Neural crest cell (in vitro differentiated cells): ENCODE measurements around the gene TOR1A. TPM values are rescaled to one million over a fixed set of nuclear protein-coding genes. Genes with fewer than 3 reads are reported as not detected.

Experiments
- DNase-seq: peaks from one replicate; pipeline ENCODE4 v3.0.0; 2021; ENCODE audit warnings: low read depth, mixed read lengths, low spot score
- H3K27ac Mint-ChIP-seq: one replicate; pipeline ENCODE4 v1.8.0; 2021; ENCODE audit warnings: mild to moderate bottlenecking, mixed read lengths; ENCODE audit not compliant: unreplicated experiment
- H3K27me3 Mint-ChIP-seq: 2 replicates; pipeline ENCODE4 v1.8.0; 2021; ENCODE audit warnings: low read depth, mild to moderate bottlenecking, mixed read lengths
- H3K36me3 Mint-ChIP-seq: 2 replicates; pipeline ENCODE4 v1.8.0; 2021; ENCODE audit warnings: low read depth, mild to moderate bottlenecking, mixed read lengths
- H3K4me1 Mint-ChIP-seq: 2 replicates; pipeline ENCODE4 v1.8.0; 2021; ENCODE audit warnings: mixed read lengths
- H3K4me3 Mint-ChIP-seq: one replicate; pipeline ENCODE4 v1.8.0; 2021; ENCODE audit warnings: mild to moderate bottlenecking, mixed read lengths
- H3K9me3 Mint-ChIP-seq: 2 replicates; pipeline ENCODE4 v1.8.0; 2021; ENCODE audit warnings: mixed read lengths
- total RNA-seq: library from RNA; stranded (reverse); gene quantifications from 2 replicates; pipeline ENCODE4 v1.2.1, GENCODE V29; 2021
- TF ChIP-seq, protein P1 (sequence below): fragments of 200-600 bp; sonication (generic); conservative IDR thresholded peaks from 2 replicates; pipeline ENCODE4 v1.5.0; 2021; ENCODE audit warnings: antibody characterized with exemption, mild to moderate bottlenecking

The TOR1A gene
- total RNA-seq, 1 donor from 2014 or later = 40.5 TPM

DNA sequence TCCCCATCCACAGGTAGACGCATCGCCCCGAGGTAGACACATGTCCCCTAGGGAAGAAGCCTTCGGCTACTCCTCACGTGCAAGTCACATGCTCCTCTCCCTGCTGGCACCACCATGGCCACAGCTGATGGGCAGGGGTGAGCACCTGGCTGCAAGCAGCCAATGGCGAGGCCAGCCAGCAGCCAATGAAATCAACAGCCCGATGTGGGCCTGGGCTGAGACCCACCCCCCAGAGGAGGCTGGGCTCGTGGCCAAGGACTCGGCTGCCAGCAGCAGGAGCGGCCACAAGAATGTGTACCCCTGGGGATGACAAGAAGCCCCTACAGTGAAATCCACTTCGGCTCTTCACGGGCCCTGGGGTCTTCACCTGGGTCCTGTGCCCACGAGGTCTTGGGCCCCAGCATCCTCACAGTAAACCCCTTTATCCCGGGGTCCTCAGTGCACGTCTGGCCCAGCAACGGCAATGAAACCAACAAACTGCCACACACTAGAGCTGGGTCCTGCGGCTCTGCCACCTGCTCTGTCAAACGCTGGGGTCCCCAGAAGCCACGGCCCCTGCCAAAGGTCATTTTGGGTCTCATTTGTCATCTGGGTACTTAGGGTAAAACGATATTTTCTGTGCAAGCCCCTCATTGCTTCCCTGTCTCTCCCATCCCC, 49.0 kb downstream of the TOR1A start:
- Mint-ChIP-seq H3K36me3 (no peaks in the 10 kb centered on the region), H3K27ac (no peak overlapping the region), H3K4me1 (peaks cover 17% of the 10 kb centered on the region), H3K27me3 (no peaks in the 10 kb centered on the region), H3K9me3 (no peaks in the 10 kb centered on the region), H3K4me3 (no peak overlapping the region)
- DNase-seq = no peak
- TF ChIP-seq, protein P1, sequence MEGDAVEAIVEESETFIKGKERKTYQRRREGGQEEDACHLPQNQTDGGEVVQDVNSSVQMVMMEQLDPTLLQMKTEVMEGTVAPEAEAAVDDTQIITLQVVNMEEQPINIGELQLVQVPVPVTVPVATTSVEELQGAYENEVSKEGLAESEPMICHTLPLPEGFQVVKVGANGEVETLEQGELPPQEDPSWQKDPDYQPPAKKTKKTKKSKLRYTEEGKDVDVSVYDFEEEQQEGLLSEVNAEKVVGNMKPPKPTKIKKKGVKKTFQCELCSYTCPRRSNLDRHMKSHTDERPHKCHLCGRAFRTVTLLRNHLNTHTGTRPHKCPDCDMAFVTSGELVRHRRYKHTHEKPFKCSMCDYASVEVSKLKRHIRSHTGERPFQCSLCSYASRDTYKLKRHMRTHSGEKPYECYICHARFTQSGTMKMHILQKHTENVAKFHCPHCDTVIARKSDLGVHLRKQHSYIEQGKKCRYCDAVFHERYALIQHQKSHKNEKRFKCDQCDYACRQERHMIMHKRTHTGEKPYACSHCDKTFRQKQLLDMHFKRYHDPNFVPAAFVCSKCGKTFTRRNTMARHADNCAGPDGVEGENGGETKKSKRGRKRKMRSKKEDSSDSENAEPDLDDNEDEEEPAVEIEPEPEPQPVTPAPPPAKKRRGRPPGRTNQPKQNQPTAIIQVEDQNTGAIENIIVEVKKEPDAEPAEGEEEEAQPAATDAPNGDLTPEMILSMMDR = no peak

DNA sequence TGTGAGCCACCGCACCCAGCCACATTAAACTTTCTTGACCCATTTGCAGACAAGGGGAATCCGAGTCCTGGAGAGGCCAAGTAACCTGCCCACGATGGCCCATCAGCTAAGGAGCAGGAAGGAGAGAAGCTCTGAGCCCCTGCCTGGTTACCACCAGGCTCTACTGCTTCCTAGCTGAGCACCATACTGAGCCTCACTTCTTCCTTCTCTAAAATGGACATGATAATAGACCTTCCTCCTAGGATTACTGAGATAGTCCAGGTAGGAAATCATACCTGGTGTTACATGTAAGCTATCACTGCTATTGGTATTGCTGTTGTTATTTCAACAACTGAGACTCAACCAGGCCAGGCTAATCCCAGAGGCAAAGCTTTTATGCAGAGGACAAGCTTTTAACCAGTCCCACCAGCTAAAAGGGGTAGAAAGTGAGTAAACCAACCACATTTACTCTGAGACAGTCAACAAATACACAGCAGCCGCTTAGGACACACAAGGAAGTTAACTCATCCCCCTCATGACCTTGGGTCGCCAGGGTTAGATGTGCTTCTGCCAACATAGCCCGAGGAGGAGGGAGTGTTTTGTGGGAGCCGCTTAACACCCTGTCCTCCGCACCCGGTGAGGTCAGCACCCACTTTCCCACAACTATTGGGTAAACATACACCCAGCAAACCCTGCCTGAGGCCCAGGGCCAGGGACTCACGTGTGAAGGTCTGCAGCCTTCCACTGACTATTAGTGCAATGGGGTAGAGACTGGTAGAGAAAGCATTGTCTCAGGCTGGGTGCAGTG, 50.5 kb downstream of the TOR1A start:
- Mint-ChIP-seq H3K27ac (no peak overlapping the region), H3K36me3 (no peaks in the 10 kb centered on the region), H3K9me3 (no peaks in the 10 kb centered on the region), H3K27me3 (no peaks in the 10 kb centered on the region), H3K4me1 (peaks cover 17% of the 10 kb centered on the region), H3K4me3 (no peak overlapping the region)
- DNase-seq = no peak
- TF ChIP-seq, protein P1 = no peak

DNA sequence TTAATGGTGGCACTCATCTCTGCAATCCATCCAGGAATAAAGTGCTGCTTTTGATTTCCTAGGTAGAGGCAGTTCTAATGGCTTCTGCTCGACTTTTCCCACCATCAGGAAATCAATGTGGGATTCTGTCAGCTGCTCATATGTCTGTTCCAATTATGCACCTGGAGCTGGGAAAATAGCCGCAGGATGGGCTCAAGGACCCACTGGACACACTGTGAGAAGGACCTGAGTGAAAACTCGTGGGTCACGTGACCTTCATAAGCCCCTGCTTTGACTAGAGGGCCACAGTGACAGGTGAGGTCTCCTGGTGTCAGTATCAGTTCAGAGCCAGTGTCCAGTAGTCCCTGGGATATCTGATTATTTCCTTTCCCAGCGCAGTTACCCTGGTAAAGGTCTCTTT, 53.2 kb downstream of the TOR1A start:
- TF ChIP-seq, protein P1 = no peak
- H3K36me3 Mint-ChIP-seq = no peaks in the 10 kb centered on the region
- H3K4me1 Mint-ChIP-seq = peaks cover 8% of the 10 kb centered on the region
- no peaks in the 10 kb centered on the region for H3K27me3 Mint-ChIP-seq
- H3K4me3 Mint-ChIP-seq = no peak overlapping the region
- H3K9me3 Mint-ChIP-seq = no peaks in the 10 kb centered on the region
- no peak for DNase-seq
- H3K27ac Mint-ChIP-seq = no peak overlapping the region

DNA sequence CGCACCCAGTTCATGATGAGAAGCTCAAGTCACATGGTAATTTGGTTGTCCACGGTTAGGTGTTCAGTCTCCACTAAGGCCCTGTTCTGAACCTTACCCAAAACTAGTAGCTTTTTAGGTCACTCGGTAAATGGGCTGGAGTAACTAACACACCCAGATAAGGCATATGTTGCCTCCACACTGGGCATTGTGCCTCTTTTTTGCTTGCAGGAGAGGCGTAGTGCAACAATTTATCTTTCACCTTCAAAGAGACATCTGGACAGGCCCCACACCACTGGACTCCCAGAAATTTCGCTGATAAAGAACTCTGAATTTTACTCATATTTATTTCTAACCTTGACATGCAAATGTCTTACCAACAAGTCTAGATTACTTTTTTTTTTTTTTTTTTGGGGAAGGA, 54.3 kb downstream of the TOR1A start:
- no peak for DNase-seq
- no peak overlapping the region for H3K27ac Mint-ChIP-seq
- H3K9me3 Mint-ChIP-seq = no peaks in the 10 kb centered on the region
- no peaks in the 10 kb centered on the region for H3K27me3 Mint-ChIP-seq
- TF ChIP-seq, protein P1 = no peak
- peaks cover 8% of the 10 kb centered on the region for H3K4me1 Mint-ChIP-seq
- no peak overlapping the region for H3K4me3 Mint-ChIP-seq
- no peaks in the 10 kb centered on the region for H3K36me3 Mint-ChIP-seq

DNA sequence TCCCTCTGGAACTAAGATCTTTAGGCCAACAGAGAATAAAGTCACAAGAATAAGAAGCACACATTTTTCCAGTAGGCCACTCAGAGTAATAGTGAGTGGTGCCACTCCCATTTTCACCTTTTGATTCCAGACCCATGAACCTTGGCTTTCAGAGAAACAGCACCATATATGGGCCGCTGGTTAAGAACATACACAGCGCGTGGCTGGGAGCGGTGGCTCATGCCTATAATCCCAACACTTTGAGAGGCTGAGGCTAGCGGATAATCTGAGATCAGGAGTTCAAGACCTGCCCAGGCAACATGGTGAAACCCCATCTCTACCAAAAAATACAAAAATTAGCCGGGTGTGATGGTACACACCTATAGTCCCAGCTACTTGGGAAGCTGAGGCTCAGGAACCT, 55.5 kb downstream of the TOR1A start:
- Mint-ChIP-seq H3K9me3 (no peaks in the 10 kb centered on the region), H3K27me3 (no peaks in the 10 kb centered on the region)

More for the DNA sequence above, 55.5 kb downstream of the TOR1A start:
- TF ChIP-seq, protein P1 = no peak
- no peak overlapping the region for H3K4me3 Mint-ChIP-seq
- H3K27ac Mint-ChIP-seq = no peak overlapping the region
- DNase-seq = no peak
- peaks cover 3% of the 10 kb centered on the region for H3K4me1 Mint-ChIP-seq
- H3K36me3 Mint-ChIP-seq = no peaks in the 10 kb centered on the region
